ENCODE data around the gene PDGFB.

Gene PDGFB

GRCh38 chr22:39276440-39277141 lies 31.8 kb upstream of the PDGFB start:
- DNase-seq (ENCODE audit: low spot score), result no peak

DNA sequence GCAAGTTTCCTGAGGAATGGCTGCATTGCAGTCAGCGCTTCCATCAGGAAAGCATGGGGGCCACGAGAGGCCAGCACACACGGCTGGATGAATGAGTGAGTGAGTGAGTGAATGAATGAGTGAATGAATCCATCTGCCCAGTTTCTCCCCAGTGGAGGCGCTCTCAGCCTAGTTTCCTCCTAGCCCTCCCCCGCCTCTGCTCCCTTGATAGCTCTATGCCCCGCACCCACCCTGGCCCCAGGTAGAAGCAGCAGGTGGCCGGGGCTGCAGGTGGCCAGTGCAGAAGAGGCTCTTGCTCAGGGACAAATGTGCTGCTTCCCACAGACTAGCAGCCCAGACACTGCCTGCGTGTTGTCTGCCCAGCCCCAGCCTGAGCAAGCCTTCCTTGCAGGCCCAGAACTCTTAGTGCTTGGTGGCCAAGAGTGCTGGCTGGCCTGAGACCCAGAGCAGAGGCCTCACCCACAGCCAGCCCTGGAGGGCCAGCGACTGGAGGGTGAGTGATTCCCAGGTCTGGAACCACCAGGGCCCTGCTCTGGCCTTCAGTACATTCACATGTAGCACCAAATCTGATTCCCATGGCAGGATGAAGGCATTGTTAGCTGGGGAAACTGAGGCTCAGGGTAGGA lies 31.1 kb upstream of the PDGFB start:
- no peak for DNase-seq (ENCODE audit: low spot score)

GRCh38 chr22:39273950-39274887 lies 29.4 kb upstream of the PDGFB start:
- DNase-seq (ENCODE audit: low spot score), result no peak

GRCh38 chr22:39270792-39271191 lies 26.0 kb upstream of the PDGFB start:
- no peak for DNase-seq (ENCODE audit: low spot score)

DNA sequence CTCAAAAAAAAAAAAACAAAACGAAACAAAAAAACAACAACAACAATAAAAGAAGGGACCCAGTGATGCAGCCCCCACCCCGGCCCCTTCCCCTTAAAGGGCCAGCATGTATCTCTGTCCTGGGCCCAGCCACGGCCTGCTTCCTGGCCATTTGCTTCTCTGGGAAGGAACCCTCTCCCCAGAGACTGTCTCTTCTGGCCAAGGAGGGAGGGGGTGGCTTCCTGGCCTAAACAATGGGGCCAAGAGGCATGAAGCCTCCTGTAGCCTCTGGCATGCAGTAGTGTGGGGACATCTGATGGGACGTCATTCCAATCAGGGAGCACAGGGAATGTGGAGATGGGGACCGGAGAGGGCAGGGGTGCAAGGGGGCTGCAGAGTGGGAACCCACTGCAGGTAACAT lies 25.5 kb upstream of the PDGFB start:
- no peak for DNase-seq (ENCODE audit: low spot score)

DNA sequence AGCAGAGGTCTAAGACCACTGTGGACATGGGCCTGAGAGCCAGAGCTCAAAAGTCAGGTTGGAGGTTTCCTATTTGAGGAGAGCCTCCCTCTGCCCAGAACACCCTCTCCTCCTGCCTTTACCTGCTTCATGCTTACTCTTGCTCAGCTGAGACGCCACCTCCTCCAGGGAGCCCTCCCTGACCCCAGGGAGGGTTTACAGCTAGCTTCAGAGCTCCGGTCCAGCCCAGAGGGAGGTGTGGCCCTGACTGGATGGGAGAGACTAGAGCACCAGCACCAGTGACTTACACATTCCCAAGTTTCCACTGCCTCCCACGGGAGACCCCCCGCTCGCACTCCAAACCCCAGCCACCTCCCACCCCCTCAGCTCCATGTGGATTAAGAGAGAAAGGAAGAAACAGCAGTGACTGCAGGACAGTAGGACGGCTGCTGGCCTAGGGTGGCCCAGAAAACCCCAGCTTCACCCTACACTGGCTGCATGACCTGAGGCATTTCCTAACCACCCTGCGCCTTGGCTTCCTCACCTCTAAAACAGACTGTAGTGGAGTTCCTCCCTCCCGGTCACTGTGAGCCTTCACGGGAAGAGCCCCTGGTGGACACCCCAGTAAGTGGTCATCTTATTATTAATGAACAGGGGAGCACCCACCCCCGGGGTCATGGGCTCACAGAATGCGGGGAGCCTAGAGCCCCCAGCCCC lies 24.5 kb upstream of the PDGFB start:
- no peak for DNase-seq (ENCODE audit: low spot score)

DNA sequence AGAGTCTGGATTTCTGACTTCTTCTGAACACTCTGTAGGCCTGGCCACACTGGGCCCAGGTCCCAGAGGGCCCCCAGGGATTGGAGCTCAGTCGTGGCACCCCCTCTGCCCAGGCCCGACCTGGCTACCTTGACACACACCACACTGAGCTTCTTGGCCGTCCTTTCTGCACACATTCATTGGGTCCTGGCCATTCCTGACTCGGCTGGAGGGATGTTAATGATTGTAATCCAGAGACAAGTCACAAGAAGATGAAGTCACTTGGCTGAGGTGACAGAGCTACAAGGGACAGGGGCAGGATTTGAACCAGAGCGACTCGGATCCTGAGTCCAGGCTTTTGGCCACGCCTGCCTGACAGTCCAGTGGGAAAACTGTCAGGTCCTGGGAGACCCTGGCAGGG lies 23.9 kb upstream of the PDGFB start:
- DNase-seq (ENCODE audit: low spot score), result no peak

- no peak for DNase-seq (ENCODE audit: low spot score)
These were observed 23.2 kb upstream of the PDGFB start for GRCh38 chr22:39267974-39268373.

DNA sequence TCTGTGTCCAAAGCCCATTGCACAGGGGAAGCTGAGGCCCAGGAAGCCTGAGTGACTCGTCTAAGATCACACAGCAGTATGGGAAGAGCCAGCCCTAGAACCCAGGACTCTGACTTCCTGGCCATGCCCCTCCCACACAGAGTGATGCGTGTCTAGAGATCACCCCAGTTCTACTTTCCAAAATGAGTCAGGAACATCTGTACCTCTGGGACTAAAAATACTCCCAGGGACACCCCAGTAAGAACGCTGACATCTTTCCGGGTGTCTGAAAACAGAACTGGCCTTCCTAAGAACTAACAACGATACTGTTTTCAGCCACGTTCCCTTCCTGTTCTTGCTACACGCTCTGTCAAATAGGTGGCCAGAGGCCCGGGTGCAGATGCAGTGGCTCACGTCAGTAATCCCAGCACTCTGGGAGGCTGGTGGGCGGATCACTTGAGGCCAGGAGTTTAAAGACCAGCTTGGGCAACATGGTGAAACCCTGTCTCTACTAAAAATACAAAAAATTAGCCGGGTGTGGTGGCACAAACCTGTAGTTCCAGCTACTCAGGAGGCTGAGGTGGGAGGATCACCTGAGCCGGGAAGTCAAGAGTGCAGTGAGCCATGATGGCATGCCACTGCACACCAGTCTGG lies 21.7 kb upstream of the PDGFB start:
- peak; percentile 21 for DNase-seq (ENCODE audit: low spot score)

DNA sequence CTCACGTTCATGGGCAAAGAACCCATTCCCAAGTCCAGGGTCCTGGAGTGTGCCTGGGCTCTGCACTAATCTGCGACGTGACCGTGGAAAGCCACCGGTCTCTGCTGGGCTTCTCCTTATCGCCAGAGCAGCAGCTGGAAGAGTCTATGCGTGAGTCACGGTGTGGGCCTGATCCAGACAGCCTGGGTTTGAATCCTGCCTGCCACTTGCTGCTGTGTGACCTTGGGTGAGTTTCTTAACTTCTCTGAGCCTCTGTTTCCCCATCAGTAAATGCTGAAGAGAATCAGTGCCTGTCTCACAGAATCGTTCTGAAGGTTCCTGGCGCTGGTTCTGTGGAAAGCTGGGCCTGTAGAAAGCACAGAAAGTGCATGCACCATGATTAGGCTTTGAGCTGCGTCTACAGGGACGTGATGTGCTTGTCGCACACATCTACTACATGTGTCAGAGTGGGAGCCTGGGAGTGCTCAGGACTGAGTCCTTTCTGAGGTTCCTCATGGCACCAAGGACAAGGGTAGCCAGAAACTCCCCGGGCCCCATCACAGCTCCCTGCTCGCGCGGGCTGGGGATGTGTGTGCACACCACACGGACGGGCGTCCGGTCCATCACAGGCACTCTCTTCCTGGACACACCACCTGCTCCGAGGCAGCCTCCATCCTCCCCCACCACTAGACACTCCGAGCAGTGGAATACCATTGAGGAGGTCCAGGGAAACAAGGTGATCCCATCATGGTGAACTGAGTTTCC lies 20.5 kb upstream of the PDGFB start:
- no peak for DNase-seq (ENCODE audit: low spot score)

- no peak for DNase-seq (ENCODE audit: low spot score)
These were observed 19.7 kb upstream of the PDGFB start for GRCh38 chr22:39264349-39265038.

DNA sequence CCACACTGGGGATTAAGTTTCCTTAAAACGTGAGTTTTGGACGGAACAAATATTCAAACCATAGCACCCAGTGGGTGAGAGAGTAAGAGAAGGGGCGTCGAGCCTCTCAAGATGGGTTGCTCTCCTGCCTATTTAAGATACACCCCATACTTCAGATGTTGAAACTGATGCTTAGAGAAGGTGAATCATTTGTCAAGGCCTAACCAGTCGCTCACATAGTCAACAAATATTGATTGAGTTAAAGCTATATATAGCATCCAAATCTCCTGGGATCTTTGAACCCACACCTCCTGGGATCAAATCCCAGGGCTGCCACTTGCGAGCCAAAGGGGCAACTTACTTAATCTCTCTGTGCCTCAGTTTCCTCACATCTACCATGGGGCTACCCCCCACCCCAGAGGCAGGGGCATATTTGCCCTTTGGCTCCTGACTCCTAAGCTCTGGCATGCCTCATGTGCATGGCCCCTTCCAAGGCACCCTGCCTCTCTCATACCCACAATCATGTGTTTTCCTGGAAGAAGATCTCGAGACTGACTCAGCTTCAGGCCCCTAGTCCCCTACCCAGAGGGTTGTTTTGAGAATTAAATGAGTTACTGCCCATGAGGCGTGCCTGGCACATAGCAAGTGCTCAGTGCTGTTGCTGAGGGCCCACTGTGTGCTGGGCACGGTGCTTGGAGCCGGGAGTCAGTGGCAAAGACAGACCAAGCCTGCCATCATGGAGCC lies 19.0 kb upstream of the PDGFB start:
- no peak for DNase-seq (ENCODE audit: low spot score)

- DNase-seq (ENCODE audit: low spot score), result no peak
These were observed 14.9 kb upstream of the PDGFB start for GRCh38 chr22:39259666-39260065.

- DNase-seq (ENCODE audit: low spot score), result no peak
These were observed 13.2 kb upstream of the PDGFB start for GRCh38 chr22:39257901-39258475.

- DNase-seq (ENCODE audit: low spot score), result no peak
These were observed 12.2 kb upstream of the PDGFB start for GRCh38 chr22:39256979-39257378.

DNA sequence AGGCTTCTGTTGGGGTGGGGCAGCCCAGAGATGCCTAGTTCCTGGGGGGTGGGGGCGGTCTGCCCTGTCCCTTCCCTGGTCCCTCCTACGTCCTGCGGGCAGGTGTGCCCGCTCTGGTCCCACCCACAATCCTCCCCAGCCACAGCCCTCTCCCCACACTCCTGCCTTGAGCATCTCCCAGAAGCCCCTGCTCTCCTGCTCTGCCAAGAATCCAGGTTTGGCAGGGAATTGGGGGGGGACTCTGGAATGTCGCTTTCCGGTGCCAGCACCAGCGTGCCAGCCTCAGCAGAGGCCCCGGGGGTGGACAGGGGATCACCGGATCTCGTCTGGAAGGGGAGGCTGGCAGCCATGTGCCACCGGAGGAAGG lies 11.4 kb upstream of the PDGFB start:
- DNase-seq (ENCODE audit: low spot score), result no peak

DNA sequence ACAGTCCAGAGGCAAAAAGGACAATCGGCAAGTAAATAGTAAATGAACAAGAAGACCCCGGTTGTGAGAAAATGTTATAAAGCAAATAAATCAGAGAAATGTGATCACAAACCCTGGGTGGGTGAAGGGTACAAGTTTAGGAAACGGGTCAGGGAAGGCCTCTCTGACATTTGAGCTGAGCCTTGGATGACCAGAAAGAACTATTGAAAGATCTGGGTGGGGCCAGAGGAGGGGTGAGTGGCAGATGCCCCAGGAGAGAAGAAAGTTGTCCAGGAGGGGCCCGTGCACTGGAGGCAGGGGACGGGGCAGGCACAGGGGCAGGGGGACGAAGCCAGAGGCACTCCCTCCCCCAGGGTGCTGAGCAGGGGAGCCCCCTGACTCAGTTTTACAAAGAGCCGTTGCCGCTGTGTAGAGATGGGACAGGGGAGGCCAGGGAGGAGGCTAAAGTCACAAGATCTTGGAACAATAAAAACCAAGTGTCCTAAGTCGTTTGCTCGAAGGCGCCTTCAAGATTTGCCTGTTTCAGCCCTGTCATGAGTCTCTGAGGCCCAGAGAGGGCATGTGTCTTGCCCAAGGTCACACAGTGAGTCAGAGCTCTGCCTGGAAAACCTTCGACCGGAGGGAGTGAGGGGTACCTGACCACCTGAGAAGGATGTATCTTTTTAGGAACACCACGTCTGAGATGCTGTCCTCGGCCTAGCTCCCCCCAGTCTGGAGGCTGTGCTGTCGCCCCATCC lies 10.8 kb upstream of the PDGFB start:
- DNase-seq (ENCODE audit: low spot score), result no peak

DNA sequence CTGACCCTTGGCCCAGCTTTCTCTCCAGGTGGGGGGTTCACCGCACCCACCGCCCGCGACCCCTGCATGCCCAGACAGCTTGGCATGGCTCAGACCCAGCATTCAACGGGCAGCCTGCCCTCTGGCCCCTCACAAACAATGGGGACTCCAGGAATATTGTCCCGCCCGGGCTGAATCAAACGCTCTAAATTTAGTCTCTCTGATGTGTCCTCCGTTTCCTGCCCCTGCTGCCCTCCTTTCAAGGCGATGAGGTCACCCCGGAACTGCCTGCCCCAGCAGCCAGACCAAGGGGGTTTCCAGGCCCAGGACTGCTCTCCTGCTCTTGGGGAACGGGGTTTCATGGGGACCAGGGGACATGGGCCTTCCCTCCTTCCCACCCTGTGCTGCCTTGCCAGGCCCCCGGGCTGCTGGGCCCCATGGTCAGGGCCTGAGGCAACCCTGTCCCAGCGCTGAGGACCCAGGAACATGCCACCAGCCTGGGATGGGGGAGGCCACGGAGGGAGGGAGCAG lies 10.1 kb upstream of the PDGFB start:
- no peak for DNase-seq (ENCODE audit: low spot score)

- no peak for DNase-seq (ENCODE audit: low spot score)
These were observed 9.3 kb upstream of the PDGFB start for GRCh38 chr22:39254122-39254521.
